Activated T-helper 1 cell treated with anti-CD3 and anti-CD28 coated beads, Interleukin-2, amount 50 U/mL, for 16 hours (primary cell): ENCODE data around the gene GALC.

Experiments
- DNase-seq, 2 donors: peaks; one replicate each; pipeline ENCODE4 v3.0.0-alpha.2; 2020; ENCODE audit warnings: low read depth in 1 of 2, low spot score in 1 of 2

Gene GALC

DNA sequence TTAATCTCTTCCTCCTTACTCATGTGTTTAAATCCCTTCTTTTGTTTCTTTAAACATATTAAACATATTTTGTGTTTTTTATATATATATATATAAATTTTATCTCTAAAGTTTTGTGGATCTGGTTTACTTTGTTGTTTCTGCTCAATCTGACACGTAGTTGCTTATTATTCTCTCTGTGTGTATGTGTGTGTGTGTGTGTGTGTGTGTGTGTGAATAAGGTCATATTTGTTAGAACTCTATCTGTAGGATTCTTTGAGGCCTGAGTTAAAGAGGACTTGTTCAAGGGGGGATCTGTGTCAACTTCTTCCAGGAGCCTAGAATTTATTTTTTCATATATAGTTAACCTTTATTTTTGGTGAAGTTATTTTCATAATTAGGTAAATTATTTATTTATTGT lies 14.6 kb upstream of the GALC start:
- no peak for DNase-seq

DNA sequence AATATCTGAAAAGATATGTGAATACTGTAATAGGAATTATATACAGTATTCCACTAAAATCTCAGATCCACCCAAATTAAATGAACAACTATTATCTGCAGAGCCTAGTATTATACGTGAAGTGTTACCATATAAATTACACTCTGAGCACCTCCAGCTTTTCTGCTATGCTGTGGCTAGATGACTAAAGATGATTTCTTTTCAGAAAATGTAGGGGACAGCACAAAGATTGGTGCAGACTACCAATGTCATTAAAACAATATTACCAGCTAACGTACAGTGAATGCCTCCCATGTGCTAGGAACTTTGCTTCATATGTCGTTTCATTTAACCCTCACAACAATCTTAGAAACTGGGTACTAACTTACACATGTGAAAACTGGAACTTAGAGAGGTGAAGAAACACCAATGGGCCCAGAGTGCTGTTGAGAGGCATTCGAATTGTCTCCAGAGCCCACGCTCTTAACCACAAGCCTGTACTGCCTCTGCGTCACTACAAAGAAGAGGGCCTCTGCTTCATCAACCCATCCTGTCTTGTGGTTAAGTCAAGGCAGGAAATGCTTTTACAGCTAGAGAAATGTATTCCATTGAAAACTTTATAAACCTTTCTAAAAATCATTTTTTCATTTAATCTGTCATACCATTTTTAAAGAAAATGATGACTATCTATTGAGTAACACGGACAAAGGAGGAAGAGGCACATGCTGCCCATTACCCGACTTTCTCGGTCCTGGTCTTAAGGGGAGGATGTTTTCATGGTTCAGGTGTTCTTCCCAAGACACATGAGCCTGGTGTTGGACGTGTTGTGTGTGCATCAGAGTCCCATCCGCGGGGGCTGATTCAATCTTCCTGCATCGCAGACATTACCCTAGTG lies 13.2 kb upstream of the GALC start:
- peak; percentile 18 to 44 for DNase-seq

DNA sequence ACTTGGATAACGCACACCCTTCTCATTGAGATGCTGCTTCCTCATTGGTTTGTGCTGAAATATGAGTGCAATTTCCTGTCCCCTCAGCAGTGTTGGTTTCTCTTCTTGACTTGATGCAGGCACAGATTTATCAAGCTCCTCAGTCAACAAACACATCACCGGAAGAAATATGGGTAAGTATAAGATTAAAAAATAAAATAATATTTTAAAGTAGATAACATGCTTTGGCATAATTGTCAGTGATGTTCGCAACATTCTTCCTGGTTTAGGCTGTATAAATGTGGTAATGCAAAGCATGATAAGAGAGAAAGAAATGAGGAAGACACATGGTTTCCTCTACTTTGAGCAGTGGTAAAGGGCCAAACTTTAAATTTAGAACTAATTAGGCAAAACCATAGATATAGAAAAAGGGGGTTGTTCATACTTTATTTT lies 12.1 kb upstream of the GALC start, which contains the start of gene GPR65:
GPR65 (plus strand) TSS at position 86 of the 432 bp plus-strand sequence. CDS start 5,713 bp downstream, outside the sequence.
- DNase-seq = no peak

DNA sequence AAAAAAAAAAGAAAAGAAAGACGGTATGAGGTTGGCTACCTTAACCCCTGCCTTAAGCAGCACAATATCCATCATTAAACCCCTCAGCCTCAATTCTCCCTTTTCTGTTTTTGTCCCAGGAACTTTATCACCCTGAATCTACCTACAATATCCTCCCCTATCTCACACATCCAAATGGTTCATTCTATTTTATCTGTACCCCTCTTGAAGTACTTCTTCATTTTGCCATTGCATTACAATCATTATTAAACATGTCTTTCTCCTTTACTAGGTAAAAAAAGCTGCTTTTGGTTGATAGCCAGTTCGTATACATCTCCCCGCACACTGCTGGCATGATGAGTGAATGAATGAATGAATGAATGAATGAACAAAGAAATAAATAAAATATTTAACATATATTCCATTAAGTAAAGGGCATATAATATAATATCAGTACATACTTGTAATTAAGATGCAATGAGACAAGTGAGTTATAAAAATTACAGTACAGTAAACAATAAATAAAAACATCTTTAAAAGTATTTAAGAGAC lies 11.6 kb upstream of the GALC start:
- DNase-seq = no peak

DNA sequence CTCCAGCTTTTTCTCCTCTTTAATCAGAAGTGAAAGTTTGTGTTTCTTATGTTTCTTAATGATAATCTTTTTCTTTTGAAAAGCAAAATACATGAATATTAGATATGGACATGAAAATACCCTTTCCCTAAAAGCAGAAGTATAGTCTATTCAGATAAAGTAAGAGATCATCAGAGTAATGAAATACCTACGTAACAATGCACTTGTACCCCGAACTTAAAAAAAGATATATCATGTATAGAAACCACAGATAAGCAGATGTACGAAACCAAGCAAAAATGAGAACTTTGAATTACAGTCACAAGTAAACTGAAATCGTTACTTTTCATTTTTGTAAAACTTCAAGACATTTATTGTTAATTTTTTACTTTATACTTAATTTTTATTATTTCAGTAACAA lies 10.4 kb upstream of the GALC start:
- no peak for DNase-seq

DNA sequence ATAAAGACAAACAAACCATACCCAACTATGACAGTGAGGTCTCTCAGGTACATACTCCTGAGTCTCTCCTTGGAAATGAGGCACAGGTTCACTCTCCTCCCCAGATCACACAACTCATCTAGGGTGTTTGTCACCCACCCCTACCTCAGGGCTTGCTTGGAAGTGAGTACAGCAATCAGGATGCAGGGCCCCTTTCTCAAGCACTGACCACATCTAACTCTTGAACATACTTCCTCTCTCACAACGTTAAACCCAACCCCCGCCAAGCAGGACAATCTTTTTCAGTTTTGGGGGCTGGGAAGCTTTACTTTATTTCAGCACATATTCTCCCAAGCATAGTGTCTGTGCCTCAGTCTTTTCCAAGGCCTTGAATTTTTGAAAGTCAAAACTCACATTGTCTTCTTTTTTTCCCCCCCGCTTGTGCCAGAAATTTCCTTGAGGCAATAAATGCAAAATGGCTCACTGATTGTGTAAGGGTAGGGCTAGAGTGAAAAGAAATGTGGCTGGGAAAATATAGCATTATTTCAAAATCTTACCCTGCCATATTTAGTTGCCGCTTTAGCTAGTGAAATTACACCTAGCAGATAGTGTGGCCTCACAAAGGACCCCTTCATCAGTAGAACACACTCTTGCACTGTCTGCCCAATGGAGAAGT lies 9.6 kb upstream of the GALC start:
- no peak for DNase-seq

DNA sequence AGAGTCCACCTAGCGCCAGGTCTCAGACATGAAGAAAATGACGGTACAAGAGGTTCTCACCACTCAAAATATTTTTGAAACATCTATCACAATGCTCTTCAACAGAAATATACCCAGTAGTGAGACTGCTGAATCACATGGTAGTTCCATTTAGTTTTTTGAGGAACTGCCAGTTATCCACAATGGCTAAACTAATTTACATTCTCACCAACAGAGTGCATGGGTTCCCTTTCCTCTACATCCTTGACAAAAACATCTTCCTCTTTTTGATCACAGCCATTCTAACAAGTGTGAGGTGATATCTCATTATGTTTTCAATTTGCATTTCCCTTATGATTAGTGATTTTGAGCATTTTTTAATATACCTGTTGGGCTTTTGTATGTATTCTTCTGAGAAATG lies 6.3 kb upstream of the GALC start:
- DNase-seq = no peak

DNA sequence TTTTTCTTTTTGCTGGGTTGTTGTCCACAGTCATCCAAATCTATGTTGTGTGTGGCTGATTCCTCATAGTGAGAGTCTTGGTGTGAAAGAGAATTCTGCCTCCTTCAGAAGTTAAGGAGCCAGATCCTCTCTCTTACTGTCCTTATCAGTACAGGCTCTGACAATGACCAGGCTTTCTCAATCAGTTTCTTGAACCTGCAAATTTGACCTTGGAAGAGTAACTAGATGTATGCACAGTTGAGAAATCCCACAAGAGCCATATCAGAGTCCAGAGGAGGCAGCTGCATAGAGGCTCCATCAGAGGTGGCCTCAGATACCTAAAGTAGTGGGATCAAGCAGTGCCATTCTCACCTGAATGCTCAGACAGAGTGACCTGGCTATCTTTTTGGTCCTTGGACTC lies 5.5 kb upstream of the GALC start:
- no peak for DNase-seq

DNA sequence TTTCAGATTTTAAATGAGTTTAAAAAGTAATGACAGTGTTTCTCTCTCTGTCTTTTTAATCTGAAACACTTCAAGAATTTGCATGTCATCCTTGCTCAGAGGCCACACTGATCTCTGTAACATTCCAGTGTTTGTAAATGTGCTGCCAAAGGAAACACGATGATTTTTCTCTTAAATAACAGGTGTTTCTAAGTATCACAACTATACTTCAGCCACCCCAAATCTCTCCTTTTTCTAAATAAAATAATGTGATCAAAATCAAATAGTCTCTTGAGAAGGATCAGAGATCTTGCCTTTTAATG lies 3.3 kb upstream of the GALC start:
- DNase-seq = no peak

DNA sequence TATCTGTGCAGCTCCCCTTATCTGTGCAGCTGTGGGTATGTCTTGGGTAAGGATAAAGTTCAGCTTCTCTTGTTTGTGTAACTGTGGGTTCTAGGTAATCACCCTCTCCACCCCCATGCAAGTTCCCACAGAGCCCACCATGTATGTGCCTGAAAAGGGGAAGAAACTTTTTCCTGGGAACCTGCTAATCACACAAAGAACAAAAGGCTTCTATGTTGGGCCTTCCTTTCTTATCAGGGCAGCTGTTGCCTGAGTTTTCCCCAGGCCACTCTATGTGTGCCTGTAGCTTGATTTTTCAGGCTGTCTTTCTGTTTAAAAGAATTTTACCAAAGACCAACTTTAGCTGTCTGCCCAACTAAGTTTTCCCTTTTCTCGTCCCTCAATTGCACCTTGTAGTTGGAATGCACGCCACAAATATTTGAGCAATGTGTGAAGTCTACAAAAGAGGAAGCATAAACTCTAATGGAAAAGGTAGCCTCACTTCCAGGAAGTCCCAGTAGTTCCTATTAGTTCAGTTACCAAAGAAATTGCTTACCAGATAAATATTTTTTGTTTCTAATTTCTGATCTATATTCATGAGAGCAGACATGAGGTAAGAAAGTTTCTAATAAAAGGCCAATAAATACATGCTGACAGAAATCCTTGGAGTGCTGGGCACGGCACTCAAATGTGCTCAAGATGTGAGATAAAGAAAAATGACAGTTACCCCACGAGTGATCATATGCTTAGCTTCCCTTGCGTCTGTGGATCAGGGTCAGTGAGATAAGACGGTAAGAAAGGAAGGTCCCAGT lies 2.7 kb upstream of the GALC start:
- no peak for DNase-seq

DNA sequence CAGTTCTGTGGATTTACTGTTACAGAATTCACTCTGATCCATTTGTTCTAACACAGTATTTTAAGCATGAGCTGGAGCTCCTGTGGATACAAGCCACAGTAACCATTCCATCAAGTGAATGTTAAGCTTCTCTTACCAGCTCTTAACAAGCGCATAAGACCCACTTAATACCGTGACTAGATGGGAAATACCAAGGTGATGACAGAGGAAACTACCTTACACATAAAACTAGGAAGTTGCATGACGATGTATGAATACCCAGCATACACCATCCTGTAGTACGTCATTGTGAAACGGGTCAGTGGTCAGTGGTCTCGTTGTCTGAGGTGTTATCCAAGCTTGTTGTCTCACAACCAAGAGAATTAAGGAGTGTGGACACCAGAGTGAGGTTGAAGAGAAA lies 2.0 kb upstream of the GALC start:
- DNase-seq = no peak

DNA sequence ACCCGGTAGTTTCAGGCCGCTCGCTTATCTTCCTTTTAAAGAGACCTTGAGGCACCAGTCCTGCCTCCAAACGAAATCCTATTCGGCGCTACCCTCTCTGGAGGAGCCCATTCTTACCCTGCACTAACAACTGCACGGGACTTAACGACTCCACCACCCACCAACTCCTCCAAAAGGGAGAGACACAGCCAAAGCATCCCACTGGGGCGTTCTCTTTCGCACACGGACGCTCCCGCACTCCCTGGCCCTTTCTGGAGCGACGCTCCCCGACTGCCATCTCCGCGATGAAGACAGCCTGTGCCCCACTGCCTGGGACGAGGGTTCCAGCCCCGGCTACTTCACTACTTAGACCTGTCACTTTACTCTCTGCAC lies 650 bp downstream of the GALC start:
- DNase-seq = no peak

DNA sequence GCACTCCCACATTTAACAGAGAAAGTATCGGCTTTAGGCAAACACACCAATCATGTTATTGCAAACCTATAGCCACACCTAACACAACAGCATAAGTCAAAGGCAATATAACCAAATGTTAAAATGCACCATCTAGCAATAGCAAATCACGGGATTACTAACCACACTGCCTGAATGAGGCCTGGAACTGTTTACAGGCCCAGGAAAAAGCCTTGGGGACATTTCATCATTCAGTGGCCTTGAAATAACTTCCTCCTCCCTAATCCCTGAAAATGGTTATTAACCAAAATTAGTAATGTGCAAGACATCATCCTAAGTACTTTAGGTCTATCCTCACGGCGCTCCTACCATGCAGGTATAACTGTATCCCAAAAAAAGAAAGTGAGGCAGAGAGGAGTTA lies 2.3 kb downstream of the GALC start:
- DNase-seq = no peak

DNA sequence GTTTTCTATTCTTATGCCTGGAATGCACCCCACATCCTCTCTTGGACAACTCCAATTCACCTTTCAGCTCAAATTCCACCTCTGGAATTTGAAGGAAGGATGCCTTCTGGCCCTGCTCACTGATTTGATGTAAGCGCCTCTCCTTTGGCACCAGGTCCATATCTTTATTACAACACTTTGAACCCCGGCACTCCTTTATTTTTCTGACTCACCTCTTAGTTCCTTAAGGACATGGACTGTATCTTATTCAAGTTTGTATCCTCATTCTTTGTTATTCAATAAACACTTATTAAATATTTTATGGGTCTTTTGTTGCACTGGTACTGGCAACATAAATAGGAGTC lies 3.1 kb downstream of the GALC start:
- no peak for DNase-seq

DNA sequence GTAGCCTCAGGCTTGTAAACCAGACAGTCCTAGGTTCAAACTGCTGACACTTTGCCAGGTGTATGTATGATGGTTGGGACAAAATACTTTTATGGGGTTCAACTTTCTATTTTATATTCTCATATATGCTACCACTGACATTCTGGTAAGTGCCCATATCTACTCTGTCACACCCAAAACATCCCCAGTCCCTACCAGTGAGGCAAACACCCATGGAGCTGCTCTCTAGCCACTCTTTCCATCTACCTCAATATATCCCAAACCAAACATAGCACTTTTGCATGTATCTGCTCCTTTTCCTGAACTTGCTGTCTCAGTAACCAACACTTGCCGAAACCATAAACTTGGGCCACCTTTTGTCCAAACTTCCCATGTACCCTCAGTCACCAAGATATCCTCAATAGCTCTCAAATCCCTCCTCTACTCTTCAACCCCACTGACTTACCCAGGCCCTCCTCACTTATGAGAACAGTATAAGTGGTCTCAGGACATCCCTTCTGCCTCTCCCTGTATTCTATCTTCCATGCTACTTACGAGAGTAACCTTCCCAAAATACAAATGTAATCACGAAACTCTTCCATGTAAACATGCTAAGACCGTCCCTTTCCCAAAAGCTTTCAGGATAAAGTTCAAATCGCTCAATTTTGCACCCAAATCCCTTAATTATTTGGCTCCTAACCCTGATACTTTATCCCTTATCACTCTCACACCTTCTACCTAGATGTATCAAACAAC lies 3.6 kb downstream of the GALC start:
- DNase-seq = no peak

DNA sequence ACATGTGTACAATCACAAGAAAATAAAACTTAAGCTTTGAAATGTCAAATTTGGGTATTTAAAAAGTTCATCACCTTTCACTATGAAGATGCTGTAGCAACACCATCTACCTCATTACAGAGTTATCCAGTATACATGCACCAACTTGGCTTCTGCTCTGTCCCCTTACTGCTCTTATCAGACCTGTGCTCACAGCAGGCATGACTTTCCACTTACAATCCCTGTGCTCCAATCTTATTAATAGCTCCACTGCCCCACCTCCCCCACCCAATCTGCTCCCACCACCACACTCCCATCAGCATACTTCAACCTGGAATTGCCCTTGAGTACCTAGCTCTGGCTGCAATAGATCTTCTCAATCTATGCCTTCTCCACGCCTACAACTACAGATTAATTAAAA lies 13.3 kb downstream of the GALC start:
- no peak for DNase-seq

DNA sequence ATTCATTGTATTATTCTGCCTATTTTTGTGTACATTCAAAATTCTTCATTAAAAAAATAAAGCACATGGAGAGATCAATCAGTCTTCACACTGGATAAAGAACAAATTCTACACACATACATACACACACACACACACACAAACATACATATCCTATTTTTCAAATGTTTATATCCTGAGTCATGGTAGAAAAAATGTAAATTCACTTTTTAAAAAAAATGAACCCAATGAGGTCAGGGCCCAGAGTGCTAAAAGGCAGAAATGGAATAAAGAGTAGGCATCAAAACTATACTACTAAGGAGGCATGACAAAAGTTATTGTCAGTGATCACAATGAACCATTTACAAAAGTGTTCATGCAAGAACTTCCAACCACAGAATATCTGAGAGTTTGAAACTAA lies 17.3 kb downstream of the GALC start:
- DNase-seq = no peak

DNA sequence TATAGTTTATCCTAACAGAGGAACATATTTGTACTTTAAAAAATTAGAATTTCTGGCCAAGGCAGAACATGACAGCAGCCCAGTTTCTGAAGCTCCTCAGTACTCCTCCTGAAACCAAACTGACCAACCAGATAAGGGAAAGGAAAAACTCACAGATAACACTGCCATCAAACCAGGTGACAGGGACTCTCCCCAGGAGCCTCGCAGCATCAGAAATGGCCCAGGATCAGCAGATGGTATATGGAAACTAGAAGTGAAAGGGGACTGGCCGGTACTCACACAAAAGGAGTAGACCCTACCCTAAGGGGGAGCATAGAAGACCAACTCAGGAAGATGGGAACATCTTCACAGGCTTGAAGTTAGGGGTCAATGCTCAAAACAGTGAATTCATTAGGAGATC lies 22.0 kb downstream of the GALC start:
- no peak for DNase-seq

DNA sequence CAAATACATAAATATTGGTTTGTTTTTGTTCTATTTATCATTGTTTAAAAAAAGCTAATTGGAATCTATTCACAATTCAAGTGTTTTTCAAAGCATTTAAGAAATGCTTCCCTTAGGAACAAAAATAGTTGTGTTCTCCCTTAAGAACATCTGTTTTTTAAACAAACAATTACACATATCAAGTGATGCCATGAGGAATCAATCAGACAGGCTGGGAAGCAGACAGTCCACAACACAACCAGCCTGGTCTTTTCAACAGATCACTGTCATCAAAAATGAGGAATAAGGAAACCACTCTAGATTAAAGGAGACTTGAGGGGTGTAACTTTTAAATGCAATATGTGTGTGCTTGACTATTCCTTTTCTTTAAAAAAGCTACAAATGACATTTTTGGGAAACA lies 25.5 kb downstream of the GALC start:
- DNase-seq = no peak

DNA sequence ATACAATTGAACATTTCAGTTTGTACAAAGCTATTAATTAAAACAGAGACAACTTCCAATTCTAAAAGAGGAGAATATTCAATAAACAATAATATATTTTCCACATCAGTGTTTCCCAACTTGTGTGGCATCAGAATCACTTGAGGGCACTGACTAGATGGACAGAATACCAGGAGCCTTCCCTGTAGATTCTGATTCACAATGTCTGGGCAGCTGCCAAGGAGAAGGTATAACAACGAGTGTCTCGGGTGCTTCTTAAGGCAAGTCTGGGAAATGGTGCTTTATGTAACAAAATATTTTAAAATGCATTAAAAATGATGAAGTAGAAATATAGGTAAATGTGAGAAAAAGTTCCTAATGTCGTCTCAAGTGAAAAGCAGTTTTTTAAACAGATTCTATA lies 26.2 kb downstream of the GALC start:
- no peak for DNase-seq

DNA sequence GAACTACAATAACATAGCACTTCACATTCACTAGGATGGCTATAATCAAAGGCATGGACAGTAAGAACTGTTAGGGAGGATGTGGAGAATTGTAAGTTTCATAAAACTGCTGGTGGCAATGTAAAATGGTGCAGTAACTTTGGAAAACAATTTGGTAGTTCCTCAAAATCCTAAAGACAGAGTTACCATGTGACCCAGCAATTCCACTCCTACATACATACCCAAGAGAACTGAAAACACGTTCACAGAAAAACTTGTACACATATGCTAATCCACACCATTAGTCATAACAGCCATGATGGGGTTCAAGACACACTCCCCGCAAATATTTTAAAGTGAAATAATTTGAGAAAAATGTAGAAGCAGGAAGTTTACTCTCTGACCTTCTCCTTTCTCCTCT lies 31.7 kb downstream of the GALC start:
- DNase-seq = no peak
